Ishikawa (cell line): ENCODE measurements around the gene GALNT2.

Experiments
- CEBPB ChIP-seq: IDR thresholded peaks from 2 replicates; pipeline ENCODE4 v1.6.1; 2012
- CREB1 ChIP-seq: IDR thresholded peaks from 2 replicates; pipeline ENCODE4 v1.6.1; 2012; ENCODE audit warnings: low read depth
- EGR1 ChIP-seq: IDR thresholded peaks from 2 replicates; pipeline ENCODE4 v1.6.1; 2012
- EP300 ChIP-seq: IDR thresholded peaks from 2 replicates; pipeline ENCODE4 v1.6.1; 2012; ENCODE audit warnings: borderline replicate concordance
- FOXM1 ChIP-seq: IDR thresholded peaks from 2 replicates; pipeline ENCODE4 v1.6.1; 2012; ENCODE audit warnings: low read depth, borderline replicate concordance
- MAX ChIP-seq: IDR thresholded peaks from 2 replicates; pipeline ENCODE4 v1.6.1; 2012
- NFIC ChIP-seq: IDR thresholded peaks from 2 replicates; pipeline ENCODE4 v1.6.1; 2012
- RAD21 ChIP-seq: IDR thresholded peaks from 2 replicates; pipeline ENCODE4 v1.6.1; 2012; ENCODE audit warnings: low read depth
- TAF1 ChIP-seq: IDR thresholded peaks from 2 replicates; pipeline ENCODE4 v1.6.1; 2012; ENCODE audit warnings: low read depth, mild to moderate bottlenecking
- TCF12 ChIP-seq: IDR thresholded peaks from 2 replicates; pipeline ENCODE4 v1.6.1; 2012; ENCODE audit warnings: low read depth
- TEAD4 ChIP-seq: IDR thresholded peaks from 2 replicates; pipeline ENCODE4 v1.6.1; 2012
- USF1 ChIP-seq: IDR thresholded peaks from 2 replicates; pipeline ENCODE4 v1.6.1; 2012
- YY1 ChIP-seq: IDR thresholded peaks from 2 replicates; pipeline ENCODE4 v1.6.1; 2012; ENCODE audit warnings: low read depth
- ZBTB7A ChIP-seq: IDR thresholded peaks from 2 replicates; pipeline ENCODE4 v1.6.1; 2012; ENCODE audit warnings: low read depth
- TF ChIP-seq, protein P1 (sequence below): IDR thresholded peaks from 2 replicates; pipeline ENCODE4 v1.6.1; 2012; ENCODE audit warnings: low read depth, mild to moderate bottlenecking

Gene GALNT2

DNA sequence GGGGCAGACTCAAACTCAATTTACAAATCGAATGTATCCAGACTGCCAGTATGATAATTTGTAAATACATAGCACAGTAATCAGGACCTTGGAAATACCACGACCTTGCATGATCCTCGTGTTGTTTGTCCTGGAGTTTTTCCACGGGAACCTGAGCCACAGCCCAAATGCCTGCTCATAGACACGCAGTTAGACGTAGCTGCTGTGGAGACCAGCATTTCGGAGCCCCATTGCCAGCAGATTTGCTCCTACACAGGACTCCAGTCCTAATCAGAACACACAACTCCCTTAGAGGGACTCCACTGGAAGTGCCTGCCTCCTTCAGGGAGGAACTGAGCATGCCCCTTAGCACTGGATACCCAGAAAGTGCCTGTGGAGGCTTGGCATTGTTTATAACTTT, 163.2 kb downstream of the GALNT2 start:
- TF ChIP-seq NFIC = no peak
- TF ChIP-seq TCF12 = no peak
- TF ChIP-seq ZBTB7A = no peak
- no peak for TF ChIP-seq YY1
- no peak for TF ChIP-seq USF1
- no peak for TF ChIP-seq CEBPB
- TF ChIP-seq EP300 = no peak
- TF ChIP-seq EGR1 = no peak
- no peak for TF ChIP-seq RAD21
- TF ChIP-seq FOXM1 = no peak
- no peak for TF ChIP-seq CREB1
- TF ChIP-seq MAX = no peak
- TF ChIP-seq, protein P1, sequence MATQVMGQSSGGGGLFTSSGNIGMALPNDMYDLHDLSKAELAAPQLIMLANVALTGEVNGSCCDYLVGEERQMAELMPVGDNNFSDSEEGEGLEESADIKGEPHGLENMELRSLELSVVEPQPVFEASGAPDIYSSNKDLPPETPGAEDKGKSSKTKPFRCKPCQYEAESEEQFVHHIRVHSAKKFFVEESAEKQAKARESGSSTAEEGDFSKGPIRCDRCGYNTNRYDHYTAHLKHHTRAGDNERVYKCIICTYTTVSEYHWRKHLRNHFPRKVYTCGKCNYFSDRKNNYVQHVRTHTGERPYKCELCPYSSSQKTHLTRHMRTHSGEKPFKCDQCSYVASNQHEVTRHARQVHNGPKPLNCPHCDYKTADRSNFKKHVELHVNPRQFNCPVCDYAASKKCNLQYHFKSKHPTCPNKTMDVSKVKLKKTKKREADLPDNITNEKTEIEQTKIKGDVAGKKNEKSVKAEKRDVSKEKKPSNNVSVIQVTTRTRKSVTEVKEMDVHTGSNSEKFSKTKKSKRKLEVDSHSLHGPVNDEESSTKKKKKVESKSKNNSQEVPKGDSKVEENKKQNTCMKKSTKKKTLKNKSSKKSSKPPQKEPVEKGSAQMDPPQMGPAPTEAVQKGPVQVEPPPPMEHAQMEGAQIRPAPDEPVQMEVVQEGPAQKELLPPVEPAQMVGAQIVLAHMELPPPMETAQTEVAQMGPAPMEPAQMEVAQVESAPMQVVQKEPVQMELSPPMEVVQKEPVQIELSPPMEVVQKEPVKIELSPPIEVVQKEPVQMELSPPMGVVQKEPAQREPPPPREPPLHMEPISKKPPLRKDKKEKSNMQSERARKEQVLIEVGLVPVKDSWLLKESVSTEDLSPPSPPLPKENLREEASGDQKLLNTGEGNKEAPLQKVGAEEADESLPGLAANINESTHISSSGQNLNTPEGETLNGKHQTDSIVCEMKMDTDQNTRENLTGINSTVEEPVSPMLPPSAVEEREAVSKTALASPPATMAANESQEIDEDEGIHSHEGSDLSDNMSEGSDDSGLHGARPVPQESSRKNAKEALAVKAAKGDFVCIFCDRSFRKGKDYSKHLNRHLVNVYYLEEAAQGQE = no peak
- no peak for TF ChIP-seq TEAD4
- no peak for TF ChIP-seq TAF1

DNA sequence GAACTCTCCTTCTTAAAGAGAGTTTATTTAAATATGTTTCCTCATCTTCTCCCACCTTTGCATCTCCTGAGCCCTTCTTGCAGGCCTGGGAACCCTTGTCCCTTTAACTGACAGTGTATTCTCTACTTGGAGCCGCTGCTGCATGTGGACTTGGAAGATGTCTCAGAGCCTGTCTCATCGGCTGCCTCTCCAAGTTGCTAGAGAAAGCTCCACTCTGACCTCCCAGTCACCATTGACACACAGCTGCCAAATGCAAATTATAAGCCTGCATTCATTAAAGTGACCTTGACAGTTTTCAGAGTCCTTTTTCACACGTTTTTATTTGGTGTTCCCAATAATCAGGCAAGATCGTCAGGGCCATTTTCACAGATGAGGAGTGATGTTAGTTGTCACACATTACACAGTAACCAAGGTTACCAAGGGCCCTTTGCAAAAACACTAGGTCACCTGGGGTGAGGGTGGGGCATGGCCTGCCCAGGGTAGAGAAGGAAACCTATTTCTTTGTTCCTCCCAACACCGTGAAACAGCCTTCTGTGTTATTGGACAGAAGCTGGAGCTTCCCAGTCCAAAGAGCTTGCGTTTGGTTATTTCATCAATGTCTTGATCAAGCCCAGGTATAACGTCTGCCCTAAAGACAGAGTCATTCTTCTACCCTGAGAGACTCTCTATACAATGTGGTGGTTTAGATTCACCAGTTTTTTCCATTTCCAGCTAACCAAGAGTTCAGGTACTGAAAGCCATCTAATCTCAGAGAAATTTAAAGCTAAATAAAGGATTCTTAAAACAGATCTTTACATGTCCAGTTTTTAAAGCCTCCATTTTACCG, 164.1 kb downstream of the GALNT2 start:
- TF ChIP-seq EGR1 = no peak
- no peak for TF ChIP-seq RAD21
- TF ChIP-seq MAX = no peak
- TF ChIP-seq, protein P1 = no peak

DNA sequence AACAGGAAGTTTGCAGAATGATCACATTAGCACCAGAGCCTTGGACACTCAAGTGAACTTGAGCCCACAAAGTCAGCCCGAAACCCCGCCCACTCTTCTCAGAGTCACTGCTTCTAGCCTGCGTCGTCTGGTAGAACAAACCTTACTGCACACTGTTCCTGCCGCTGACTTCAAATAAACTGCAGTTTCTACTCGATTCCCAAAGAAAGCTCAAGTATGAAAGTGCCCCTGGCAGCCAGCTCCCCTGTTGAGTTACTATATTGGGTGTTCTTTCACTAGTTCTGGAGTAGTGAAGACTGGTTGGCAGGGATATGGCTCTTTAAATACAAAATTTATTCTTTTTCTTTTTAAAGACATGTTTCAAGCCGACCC, 164.7 kb downstream of the GALNT2 start:
- TF ChIP-seq MAX = no peak
- no peak for TF ChIP-seq TCF12
- TF ChIP-seq, protein P1 = no peak
- no peak for TF ChIP-seq TEAD4
- no peak for TF ChIP-seq NFIC
- TF ChIP-seq CREB1 = no peak
- no peak for TF ChIP-seq YY1
- TF ChIP-seq EP300 = no peak
- TF ChIP-seq ZBTB7A = no peak
- TF ChIP-seq EGR1 = no peak
- no peak for TF ChIP-seq CEBPB
- TF ChIP-seq TAF1 = no peak
- no peak for TF ChIP-seq RAD21
- TF ChIP-seq FOXM1 = no peak
- no peak for TF ChIP-seq USF1

DNA sequence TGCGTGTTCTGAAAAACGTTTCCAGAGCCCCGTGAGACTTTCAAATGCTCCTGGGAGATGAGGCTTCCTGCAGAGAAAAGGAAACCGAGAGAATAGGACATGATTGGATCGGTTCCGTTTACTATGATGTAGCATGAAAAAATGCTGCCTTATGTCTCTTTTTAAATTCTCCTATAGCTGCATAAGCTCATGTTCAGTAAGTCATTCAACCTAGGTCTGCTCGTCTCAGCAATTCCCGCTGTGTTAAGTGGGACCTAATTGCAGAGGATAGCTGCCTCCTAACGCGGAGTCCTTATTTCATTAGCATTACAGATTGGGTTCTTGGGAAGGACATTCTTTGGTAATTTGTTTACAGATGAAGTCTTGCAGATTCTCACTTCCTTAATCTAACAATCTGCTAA, 165.3 kb downstream of the GALNT2 start:
- TF ChIP-seq RAD21 (no peak), CREB1 (no peak), YY1 (no peak), TCF12 (no peak), ZBTB7A (no peak), TEAD4 (no peak), MAX (no peak), USF1 (no peak), NFIC (no peak), TAF1 (no peak), EP300 (no peak), EGR1 (no peak), FOXM1 (no peak), CEBPB (no peak)
- TF ChIP-seq, protein P1 = no peak
